Vagina (tissue), 2 donors: ENCODE data around the gene PNPLA3. TPM values are rescaled to one million over a fixed set of nuclear protein-coding genes. Genes with fewer than 3 reads are reported as not detected.

ENCODE experiments used
- DNase-seq, 2 donors: peaks; one replicate each; pipeline ENCODE4 v3.0.0-alpha.2; 2017; ENCODE audit errors: extremely low spot score in 2 of 2
- H3K27ac ChIP-seq: fragments of 200-600 bp; sonication (generic); one replicate; pipeline ENCODE4 v1.5.1; 2019
- H3K27me3 ChIP-seq: fragments of 200-600 bp; sonication (generic); one replicate; pipeline ENCODE4 v1.5.1; 2019
- H3K36me3 ChIP-seq, 2 donors: fragments of 200-600 bp; sonication (generic); one replicate each; pipeline ENCODE4 v1.5.1; 2017 to 2019
- H3K4me1 ChIP-seq: fragments of 200-600 bp; sonication (generic); one replicate; pipeline ENCODE4 v1.5.1; 2019
- H3K4me3 ChIP-seq, 2 donors: fragments of 200-600 bp; sonication (generic); 1 replicate in 1 of 2; 2 replicates in 1 of 2; pipeline ENCODE4 v1.5.1; 2016 to 2019
- H3K9me3 ChIP-seq: fragments of 200-600 bp; sonication (generic); one replicate; pipeline ENCODE4 v1.5.1; 2019
- CTCF ChIP-seq, 3 experiments: fragments of 450-650 bp in 2 of 3; fragments of 200-600 bp in 1 of 3; sonication (generic) in 1 of 3; IDR thresholded peaks; one replicate each; pipeline ENCODE4 v1.5.1; 2017 to 2019; ENCODE audit warnings: antibody characterized with exemption in 3 of 3, mild to moderate bottlenecking in 2 of 3, moderate library complexity in 2 of 3
- POLR2A ChIP-seq, 2 donors: fragments of 450-650 bp; IDR thresholded peaks; one replicate each; pipeline ENCODE4 v1.6.1; 2017; ENCODE audit warnings: antibody characterized with exemption in 2 of 2, mild to moderate bottlenecking in 2 of 2, moderate library complexity in 2 of 2
- POLR2AphosphoS5 ChIP-seq, 2 donors: sonication (generic); formaldehyde crosslinking; IDR thresholded peaks; one replicate each; pipeline ENCODE4 v1.9.0; 2017; ENCODE audit warnings: antibody characterized with exemption in 2 of 2, mild to moderate bottlenecking in 2 of 2, low read depth in 1 of 2; ENCODE audit not compliant: insufficient read depth in 1 of 2
- intact Hi-C: fragments of 100-400 bp; cut with DNase I; formaldehyde crosslinking; loops from one replicate; pipeline ENCODE4 v1.15.1; 2023
- total RNA-seq: library from RNA; depleted of rRNA; stranded (reverse); fragments of >200 nt; gene quantifications from one replicate; pipeline ENCODE4 v1.2.3, GENCODE V29; 2016

The PNPLA3 gene
- total RNA-seq, 1 donor from 2014 or later: not detected

GRCh38 chr22:43994006-43994405, 70.4 kb downstream of the PNPLA3 start:
- H3K4me1 ChIP-seq: no peaks in the 10 kb centered on the region
- H3K36me3 ChIP-seq: peaks cover 0 to 64% of the 10 kb centered on the region in 2 donors
- no peaks in the 10 kb centered on the region for H3K27me3 ChIP-seq
- TF ChIP-seq POLR2A (IDR thresholded peaks at IDR 0.05): no peak
- no peak for TF ChIP-seq POLR2AphosphoS5 (IDR thresholded peaks at IDR 0.05; ENCODE audit: insufficient read depth in 1 of 2, low read depth in 1 of 2)
- no peak for TF ChIP-seq CTCF (IDR thresholded peaks at IDR 0.05)
- no peak overlapping the region for H3K27ac ChIP-seq
- intact Hi-C loops: loop anchor here (5.0 kb wide), 1 partner anchor 88 kb away; no protein-coding TSS in a partner anchor
- H3K9me3 ChIP-seq: no peaks in the 10 kb centered on the region
- H3K4me3 ChIP-seq: no peak overlapping the region
- no peak for DNase-seq

DNA sequence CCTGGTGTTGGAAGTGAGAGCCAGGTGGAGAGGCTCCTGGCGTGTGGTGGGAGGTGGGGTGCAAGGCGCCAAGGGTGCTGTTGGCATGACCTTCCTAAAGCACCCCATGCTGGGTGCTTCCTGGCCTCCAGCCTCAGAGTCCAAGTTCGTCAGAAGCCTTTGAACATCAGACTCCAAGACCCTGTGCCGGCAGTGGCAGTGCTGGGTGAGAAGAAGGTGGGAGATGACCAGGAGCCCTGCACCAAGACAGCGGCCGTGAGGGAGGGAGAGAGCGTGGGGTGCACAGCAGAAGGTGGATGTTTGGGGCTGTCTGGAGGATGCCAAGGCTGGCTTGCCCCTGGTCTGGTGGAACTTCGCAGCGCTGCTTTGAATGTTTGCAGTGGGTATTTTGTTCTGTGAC, 70.8 kb downstream of the PNPLA3 start:
- no peak for DNase-seq
- TF ChIP-seq POLR2A (IDR thresholded peaks at IDR 0.05) (no peak), CTCF (IDR thresholded peaks at IDR 0.05) (no peak)
- Histone ChIP-seq H3K27ac (no peak overlapping the region), H3K9me3 (no peaks in the 10 kb centered on the region), H3K4me3 (no peak overlapping the region), H3K27me3 (no peaks in the 10 kb centered on the region), H3K36me3 (peaks cover 0 to 60% of the 10 kb centered on the region in 2 donors), H3K4me1 (no peaks in the 10 kb centered on the region)
- intact Hi-C loops: loop anchor here (5.0 kb wide), 1 partner anchor 88 kb away; no protein-coding TSS in a partner anchor

- TF ChIP-seq POLR2A (IDR thresholded peaks at IDR 0.05): no peak
- TF ChIP-seq POLR2AphosphoS5 (IDR thresholded peaks at IDR 0.05; ENCODE audit: insufficient read depth in 1 of 2, low read depth in 1 of 2): no peak
- no peak for TF ChIP-seq CTCF (IDR thresholded peaks at IDR 0.05)
- H3K4me3 ChIP-seq: peak overlapping the region in 1 of 2 donors; percentile 10
- H3K9me3 ChIP-seq: no peaks in the 10 kb centered on the region
- DNase-seq: no peak
- H3K36me3 ChIP-seq: peaks cover 0 to 53% of the 10 kb centered on the region in 2 donors
- no peaks in the 10 kb centered on the region for H3K4me1 ChIP-seq
- H3K27me3 ChIP-seq: no peaks in the 10 kb centered on the region
- intact Hi-C loops: no loop called here
- no peak overlapping the region for H3K27ac ChIP-seq
These were observed 71.6 kb downstream of the PNPLA3 start for GRCh38 chr22:43995057-43995685.

DNA sequence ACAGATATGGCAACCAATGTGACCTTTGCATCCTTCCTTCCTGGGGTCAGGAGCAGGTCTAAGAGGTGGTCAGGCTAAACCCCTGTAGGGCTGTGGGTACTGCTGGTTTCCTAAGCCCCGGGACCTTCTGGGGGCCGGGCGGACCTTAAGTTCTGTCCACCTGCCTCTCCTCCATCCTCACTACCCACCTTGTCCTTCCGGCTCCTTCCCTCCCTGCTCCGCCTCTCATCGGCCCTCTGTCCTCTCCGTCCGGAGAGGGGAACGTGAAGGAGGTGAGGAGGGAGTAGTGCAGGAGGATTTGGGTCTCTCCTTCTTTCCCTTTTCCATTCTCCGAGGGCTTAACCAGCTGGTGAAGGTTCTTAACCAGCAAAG, 72.2 kb downstream of the PNPLA3 start:
- H3K36me3 ChIP-seq: peaks cover 0 to 47% of the 10 kb centered on the region in 2 donors

More for the DNA sequence above, 72.2 kb downstream of the PNPLA3 start:
- no peak overlapping the region for H3K27ac ChIP-seq
- H3K9me3 ChIP-seq: no peaks in the 10 kb centered on the region
- H3K4me1 ChIP-seq: no peaks in the 10 kb centered on the region
- TF ChIP-seq POLR2A (IDR thresholded peaks at IDR 0.05) (no peak), POLR2AphosphoS5 (IDR thresholded peaks at IDR 0.05; ENCODE audit: insufficient read depth in 1 of 2, low read depth in 1 of 2) (no peak), CTCF (IDR thresholded peaks at IDR 0.05) (no peak)
- H3K27me3 ChIP-seq: no peaks in the 10 kb centered on the region
- no peak for DNase-seq
- intact Hi-C loops: no loop called here
- peak overlapping the region in 1 of 2 donors; percentile 10 for H3K4me3 ChIP-seq
